GM21390 (cell line): ENCODE results near the gene ASAP2.
"Not testable (repeated sequence)": the region's sequence is repeated elsewhere in the genome, so short reads cannot be mapped to it uniquely, and the experiment has no call there.

ENCODE experiments used
- ATAC-seq: cut with Tn5 transposase; IDR thresholded peaks from one replicate; pipeline ENCODE4 v1.9.1; 2021; ENCODE audit not compliant: unreplicated experiment

Gene ASAP2

DNA sequence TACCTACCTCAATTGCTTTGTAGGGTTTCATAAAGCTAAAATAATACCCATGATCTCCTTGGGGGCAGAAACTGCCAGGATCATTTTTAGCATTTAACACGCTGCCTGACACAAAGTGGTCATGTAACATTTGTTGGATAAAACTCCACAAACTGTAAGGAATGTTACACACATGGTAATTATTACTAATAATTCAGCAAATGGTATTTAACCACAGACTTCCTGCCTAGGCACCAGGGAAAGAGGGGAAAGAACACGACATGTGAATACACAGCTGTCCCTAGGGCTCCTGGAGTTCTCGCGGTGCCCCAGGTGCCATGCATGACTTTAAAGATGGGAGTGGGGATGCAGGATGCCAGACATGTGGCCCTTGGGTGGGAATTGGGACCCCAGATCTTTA is 43.5 kb downstream of the ASAP2 start:
- ATAC-seq, result no peak

DNA sequence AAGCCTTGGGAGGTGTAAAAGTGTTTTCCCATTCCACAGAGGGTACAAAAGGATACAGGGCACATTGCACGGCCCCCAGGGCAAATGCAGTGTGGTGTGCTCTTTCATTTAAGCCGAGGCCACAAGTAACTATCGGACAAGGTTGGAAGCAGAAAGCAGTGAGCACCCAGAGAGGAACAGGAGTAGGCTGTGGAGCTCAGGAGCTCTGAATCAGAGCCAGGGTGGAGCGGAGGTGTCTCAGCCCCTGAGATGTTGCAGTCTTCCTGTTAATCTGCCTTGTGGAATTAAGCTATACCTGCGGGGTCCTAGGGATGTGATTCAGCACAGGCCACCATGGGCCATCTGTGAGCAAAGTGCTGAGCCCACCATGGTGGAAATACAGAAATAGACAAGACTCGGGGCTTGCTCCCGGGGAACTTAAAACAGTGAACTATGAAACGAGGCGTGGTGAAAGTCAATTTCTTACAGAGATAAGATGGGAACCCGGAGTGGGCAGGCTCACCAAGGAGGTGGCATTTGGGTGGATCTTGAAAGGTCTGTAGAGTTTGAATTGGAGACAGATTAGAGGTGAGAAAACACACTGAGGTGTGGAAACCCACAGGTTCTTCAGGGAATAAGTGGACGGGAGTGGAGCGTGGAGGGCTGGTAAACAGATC is 44.0 kb downstream of the ASAP2 start:
- no peak for ATAC-seq

DNA sequence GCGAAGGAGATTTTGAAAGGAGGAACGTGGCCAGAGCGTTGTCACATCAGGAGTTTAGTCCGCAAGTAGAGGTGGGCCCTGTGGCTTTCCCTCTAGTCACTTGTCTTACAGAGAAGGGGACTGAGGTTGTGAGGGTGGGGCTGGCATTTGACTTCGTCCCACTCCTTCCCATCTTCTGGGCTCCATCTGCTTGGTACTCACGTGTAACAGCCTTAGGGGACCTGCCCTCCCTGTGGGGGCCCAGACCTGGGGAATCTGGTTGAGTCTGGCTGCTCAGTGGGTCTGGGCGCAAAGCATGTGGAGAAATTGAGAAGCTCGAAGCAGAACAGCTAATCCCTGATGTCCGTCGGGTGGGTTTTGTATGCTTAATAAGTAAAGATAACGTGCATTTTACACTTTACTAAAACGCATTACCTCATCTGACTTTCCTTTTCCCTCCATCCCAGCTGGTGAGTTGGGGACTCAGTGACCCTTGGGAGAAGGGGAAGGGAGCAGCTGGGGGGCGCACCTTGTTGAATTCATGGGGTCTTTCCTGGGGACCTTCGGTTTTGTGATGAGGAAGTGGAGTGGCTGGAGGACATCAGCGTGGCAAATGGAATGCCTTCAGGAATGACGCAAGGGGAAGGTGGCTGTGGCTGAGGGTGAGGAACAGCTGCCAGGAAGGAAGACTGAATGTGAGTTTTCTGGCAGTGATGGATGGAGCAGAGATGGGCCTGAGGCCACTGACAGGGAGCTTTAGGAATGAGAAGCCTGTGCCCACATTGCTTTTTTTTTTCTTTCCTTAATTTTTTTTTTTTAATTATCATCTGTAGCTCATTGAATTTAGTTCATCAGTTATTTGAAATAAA is 44.8 kb downstream of the ASAP2 start:
- no peak for ATAC-seq

DNA sequence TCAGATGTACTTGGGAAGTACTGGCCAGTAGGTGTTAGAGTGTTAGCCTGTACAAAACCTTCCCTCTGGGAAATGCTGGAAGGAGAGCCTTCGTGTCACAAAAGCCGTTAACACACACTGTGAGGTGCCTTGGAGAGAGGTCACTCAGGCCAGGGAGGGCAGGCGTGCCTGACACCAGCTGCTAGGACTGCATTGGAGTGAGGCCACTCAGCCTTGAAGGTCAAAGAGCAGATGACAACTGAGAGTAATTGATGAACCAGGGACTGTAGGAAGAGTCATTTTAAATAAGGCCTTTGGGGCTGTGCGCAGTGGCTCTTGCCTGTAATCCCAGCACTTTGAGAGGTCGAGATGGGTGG is 45.4 kb downstream of the ASAP2 start:
- ATAC-seq, result no peak

DNA sequence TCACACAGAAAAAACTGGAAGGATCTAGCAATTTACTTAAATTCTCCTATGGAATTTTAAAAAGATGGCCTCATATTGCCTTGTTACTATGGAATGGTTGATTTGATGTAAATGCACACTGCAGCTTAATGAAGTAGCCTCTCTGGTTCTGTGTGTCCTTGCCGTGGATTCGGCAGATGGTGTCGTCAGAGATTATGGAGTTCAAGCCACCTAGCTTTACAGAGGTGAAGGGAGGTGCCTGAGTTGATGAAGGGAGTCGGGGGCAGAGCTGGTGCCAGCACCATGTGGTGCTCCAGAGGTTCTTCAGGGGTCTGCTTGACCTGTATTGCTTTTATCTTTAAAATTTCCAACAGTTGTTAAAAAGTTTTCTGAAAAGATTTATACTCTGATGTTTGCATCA is 48.8 kb downstream of the ASAP2 start:
- ATAC-seq, result no peak

DNA sequence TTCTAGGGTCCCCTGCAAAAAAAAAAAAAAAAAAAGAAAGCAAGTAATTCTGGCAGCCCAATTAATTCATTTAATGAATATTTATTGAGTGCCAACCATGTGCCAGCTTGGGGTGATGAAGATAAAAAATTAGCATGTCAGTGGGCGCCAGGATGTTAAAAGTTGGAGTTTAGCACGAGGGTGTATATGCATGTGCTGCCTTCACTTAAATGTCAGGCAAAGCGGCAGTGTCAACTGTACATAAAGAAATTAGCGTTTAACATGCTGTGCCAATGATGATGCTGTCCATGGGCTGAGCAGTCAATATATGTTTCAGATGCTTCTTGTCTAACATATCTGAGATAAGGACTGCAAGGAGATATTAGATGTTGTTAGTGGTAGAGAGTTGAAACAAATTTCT is 49.5 kb downstream of the ASAP2 start:
- ATAC-seq, result no peak

DNA sequence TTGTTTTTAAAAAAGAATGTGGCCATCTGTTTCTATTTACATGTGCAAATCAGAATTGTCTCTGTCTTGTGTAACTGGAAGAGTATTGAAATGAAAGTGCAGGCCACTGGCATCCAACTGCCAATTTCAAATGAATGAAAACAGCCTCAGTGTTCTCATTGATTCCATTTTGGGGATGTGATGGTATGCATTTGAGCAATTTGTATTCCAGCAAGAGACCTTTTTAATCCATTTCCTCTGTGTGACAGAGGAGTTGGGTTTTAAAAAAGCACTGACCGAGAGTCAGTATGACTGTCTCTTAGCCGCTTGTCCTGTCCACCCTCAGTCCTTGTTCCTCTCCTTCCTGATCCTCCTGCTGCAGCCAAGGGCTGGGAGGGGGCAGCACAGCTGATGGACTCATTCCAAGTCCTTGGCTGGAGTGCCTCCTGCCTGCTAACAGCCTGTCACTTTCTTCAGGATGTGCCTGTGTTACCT is 50.0 kb downstream of the ASAP2 start:
- no peak for ATAC-seq

DNA sequence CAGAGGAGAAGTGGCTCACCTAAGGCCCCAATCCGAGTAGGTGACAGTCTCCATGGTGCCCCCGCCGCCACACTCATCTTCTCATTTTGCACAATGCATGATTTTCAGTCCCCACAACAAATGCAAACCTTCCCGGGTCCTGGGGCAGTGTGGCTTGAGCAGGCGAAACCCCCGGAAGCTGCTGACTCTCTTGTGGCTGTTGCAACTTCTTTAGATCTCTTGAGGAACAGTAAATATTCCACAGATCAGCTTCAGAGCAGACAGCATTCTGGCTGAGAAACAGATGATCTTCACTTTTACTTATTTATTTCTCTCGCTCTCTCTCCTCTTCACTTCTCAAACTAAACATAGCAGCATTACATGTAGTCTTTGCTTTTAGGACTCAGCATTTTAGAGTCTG is 51.9 kb downstream of the ASAP2 start:
- ATAC-seq, result no peak

DNA sequence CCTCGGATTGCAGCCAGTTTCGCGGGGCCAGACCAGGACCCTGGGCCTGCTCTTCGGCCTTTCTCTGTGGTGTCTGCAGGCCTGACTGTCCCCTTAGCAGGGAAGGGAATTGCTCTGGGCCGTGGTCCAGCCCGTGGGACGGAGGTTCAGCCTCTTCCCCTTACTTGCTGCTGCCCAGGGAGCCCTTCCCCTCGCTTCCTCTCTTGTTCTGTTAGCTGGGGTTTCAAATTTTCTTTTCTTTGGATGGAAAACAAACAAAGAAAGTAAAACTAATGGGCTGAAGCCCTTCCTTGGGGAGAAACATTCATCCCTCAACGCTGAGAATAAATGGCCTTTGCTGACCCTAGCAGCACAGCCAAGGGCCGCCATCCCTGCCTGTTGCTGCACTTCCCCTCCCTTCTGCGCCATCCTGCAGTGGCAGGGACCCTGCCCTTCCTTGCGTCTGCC is 52.4 kb downstream of the ASAP2 start:
- ATAC-seq, result no peak

DNA sequence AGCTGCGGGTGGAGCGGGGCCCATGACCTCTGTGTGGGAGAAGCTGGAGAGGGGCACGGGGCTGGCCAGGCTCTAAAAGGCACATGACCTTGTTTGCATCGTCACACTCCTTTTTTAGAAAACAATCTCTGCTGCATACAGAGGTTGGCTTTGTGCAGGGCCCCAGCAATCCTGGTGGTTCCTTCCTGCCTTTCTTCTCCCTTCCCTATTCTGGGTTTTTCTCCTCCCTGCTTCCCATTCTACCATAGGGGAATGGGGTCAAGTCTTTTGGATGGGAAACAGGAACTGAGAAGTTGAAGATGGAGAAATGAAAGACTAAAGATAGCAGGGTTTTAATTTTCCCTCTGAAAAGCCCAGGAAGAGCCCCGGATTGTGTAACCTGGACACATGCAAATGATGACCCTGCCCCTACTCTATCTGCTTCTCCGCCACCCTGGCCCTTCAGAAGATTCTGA is 53.9 kb downstream of the ASAP2 start:
- no peak for ATAC-seq

DNA sequence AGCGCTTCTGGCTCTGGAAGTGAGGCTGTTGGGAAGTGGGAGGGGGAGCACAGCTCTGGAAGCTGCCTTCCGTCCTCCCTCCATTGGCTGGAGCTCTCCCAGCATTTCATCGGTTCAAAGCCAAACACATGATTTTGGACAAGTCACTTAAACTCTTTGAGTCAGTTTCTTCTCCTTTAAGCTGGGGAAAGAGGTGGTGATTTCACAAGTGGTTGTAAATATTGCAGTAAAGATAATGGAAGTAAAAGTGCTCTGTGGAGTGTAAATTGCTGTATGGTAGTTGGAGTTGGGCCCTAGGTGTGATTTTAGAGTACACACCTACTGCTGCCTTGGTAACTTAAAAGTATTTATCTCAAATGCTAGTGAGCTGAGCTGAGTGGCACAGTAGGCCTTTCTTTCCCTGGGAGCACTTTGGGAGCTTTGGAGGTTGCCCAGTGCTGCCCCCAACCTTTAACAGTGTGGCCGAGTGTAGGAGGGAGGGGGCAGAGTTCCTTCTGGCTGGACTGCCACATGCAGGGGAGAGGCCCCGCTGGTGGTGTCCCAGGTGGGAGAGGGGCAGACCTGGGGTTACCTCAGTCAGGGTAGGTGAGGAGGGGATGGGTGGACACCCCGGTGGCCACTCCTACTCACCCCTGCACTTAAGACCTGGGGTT is 54.7 kb downstream of the ASAP2 start:
- no peak for ATAC-seq

DNA sequence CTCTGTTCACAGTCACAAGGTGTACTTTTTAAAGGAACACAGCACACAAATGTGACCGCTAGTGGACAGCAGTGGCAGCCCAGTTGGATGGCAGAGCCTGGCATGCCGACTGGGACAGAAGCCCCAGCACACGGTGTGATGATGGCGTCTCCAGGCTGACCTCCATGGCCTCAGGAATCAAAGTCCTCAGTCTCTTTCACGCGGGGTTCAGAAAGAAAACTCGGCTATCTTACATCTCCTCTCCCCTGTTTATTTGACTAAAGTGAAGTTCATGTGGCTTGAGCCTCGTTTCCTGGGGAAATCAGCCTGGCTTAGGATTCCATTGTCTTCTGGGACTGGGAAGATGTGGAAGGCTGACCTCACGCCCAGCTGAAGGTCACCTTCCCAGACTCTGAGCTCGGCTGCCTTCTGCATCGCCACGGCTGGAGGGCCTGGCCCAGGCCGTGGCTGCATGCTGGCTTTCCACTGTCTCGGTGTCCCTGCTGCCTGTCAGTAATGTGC is 56.1 kb downstream of the ASAP2 start:
- ATAC-seq, result no peak

DNA sequence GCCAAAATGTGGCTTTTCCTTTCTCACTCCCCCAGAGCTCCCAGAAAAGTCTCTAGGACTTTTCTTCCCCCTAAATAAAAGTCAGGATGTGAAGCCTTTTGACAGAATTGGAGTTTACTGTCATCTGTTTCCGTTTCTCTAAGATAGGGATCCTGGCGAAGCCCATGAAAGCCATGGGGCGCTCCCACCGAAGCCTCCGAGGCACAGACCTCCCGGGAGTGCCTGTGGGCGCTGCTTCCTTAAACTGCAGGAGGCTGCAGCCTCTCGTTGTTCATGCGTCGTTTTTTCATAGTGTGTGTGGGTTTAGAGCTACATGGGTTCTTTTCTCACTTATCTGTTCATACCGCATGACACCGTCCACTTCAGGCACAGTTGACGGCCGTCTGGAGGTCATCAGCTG is 56.8 kb downstream of the ASAP2 start:
- no peak for ATAC-seq

DNA sequence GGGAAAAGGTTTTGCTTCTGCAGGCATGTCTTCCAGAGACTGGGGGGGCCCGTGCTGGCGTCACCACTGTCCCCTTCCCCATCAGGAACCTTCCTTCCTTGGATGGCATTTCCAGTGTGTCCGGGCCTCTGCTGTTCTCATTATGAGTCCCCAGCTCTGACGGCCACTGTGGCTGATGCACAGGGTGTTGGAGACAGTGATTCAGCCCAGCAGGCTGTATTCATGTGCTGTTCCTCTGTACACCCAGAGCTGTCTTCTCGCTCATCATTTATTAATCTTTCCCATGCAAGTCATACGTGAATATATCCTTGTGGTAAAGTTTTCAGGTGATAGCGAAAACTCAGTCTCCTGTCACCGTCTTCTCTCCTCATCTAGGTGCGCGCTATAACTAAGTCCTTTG is 57.7 kb downstream of the ASAP2 start:
- no peak for ATAC-seq

DNA sequence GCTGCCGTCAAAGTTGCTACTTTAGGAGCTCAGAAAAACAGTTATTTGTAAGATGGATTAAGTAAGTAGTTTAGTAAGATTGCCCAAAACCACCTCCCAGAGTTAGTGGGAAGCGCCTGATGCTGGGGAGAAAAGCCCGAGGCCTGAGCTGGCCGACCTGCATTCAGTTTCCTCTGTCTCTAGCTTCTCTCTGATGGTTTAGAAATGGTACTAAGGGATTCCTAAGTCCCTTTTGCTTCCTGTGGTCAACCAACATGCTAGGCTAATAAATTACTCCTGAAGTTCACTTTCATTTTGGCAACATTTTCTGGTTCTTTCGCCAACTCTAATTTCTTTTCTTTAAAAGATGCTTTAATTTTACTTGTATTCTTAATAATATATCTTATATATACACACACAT is 60.1 kb downstream of the ASAP2 start:
- ATAC-seq, result no peak

DNA sequence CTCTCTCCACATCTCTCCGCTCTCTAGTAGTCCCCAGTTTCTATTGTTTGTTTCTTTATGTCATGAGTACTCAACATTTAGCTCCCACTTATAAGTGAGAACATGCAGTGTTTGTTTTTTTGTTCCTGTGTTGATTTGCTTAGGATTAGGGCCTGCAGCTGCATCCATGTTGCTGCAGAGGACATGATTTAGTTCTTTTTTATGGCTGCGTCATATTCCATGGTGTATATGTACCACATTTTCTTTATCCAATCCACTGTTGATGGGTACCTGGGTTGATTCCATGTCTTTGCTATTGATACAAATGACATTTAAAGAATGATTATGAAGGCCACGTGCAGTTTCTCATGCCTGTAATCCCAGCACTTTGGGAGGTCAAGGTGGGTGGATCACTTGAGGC is 60.7 kb downstream of the ASAP2 start:
- ATAC-seq, result not testable (repeated sequence)

DNA sequence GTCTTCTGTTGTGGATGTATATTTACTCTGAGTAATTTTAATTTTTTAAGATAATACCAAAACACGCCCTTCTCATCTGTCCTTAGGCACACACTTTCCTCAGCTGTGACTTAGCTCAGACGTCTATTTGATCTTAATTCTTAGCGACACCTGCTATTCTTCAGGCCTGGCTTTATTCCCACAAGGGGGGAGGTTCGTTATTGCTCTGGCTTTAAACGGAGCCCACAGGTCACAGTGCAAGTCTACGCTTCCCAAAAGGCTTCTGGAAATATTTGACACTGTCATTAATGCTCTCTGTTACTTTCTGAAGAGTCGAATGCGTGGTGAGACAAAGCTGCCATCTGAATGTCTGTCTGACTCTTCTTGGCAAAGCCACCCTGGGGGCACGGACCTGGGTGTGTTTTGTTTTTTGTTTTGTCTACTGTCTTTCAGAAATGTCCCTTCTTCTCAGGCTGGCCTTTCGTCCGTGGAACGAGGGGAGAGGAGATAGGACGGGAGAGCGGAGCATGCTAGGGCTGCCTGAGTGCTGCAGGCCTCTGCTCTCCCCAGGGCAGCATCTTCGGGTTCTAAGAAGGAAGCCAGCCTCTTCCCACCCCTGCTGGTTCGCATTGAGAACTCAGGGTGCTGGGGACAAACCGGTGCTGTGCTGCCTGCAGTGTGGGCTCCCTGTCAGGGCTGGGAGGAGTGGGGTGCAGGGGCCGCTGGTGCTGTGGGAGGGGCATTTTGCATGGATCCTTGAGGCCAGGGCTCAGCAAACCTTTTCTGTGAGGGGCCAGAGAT is 61.9 kb downstream of the ASAP2 start:
- ATAC-seq, result no peak

DNA sequence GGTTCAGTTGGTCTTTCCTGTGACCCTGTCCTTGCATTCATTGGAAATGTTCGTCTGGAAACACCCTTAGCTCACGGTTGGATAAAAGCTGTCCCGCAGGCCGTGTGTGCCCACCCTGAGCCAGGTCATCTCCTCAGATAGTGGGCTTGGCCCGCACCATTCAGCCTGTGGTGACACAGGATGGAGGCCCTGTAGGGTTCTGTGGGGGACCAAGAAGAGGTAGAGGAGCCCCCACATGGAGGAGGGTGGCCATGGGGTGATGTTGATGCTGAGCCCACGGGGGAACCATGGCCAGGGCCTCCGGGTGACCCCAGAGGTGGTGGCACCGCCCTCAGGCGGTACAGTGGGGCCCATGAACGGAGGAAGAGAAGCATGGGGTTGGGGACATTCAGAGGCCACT is 62.7 kb downstream of the ASAP2 start:
- no peak for ATAC-seq

DNA sequence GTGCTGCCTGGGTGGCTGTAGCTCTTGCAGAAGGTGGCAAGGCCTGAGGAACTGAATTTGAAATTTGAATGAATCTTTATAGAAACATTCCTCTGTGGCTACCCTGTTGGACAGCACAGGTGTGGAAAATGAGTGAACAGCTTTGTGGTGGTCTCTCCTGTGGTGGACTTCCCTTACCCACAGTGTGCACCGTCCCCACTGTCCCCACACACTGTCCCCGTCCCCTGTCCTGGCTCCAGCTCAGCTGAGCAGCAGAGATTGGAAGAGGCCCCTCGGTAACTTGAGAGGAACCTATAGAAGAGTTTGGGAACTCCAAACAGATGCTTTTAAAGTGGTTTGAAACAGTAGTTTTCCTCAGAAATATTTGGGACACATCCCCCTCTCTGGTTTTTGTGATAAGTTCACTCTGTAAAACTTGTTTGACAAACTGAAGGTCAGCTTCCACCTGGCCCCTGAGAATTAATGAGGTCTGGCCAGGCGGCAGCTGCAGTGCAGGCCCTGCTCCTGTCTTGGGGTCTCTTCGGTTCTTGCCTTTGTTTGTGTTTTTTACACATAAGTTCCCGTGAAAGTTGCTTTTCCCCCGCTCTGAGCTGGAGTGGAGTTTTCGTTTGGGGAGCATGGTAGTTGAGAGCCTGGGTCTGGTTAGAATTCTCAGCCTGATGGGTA is 63.2 kb downstream of the ASAP2 start:
- ATAC-seq, result no peak

DNA sequence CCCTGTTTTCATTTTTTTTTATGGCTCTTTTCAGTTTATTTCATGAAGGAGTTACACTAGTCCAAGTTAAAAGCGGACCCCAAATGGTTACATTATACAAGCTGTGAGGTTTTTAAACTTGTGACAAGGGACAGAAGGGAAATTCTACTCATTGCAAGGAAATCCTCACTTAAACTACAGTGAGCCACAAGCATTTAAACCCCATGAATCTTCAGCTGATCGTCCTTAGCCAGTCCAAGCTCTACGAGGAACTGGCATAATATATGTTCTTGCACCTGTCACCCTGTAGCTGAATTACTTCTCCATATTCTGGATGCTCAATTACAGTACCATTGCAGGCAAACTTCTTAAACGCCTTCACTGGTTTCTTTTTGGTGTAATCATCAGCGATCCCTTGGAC is 64.5 kb downstream of the ASAP2 start:
- ATAC-seq, result no peak
